GM23338 (cell line): ENCODE measurements around the gene RNASEH2C. TPM values are rescaled to one million over a fixed set of nuclear protein-coding genes. Genes with fewer than 3 reads are reported as not detected.

Experiments
- ATAC-seq: fragments of 200-7000 bp; cut with Tn5 transposase; 3 replicates; pipeline ENCODE4 v1.9.1; 2020
- DNase-seq: peaks from one replicate; pipeline ENCODE4 v3.0.0-alpha.2; 2015; ENCODE audit warnings: low spot score
- H2AFZ ChIP-seq: fragments of 200-600 bp; sonication (generic); 2 replicates; pipeline ENCODE4 v1.8.0; 2016; ENCODE audit warnings: antibody characterized with exemption, mild to moderate bottlenecking, moderate library complexity
- H3F3A ChIP-seq: fragments of 200-600 bp; sonication (generic); replicated peaks from 2 replicates; pipeline ENCODE4 v1.8.0; 2017; ENCODE audit warnings: antibody characterized with exemption, mixed run types, low read depth
- H3K27ac ChIP-seq: fragments of 200-600 bp; sonication (generic); 2 replicates; pipeline ENCODE4 v1.6.1; 2016; ENCODE audit warnings: low read depth
- H3K27me3 ChIP-seq: fragments of 200-600 bp; sonication (generic); 2 replicates; pipeline ENCODE4 v1.8.0; 2016; ENCODE audit warnings: mild to moderate bottlenecking, mixed run types, moderate library complexity; ENCODE audit not compliant: insufficient read depth
- H3K36me3 ChIP-seq: fragments of 200-600 bp; sonication (generic); 2 replicates; pipeline ENCODE4 v1.8.0; 2016; ENCODE audit warnings: mild to moderate bottlenecking; ENCODE audit not compliant: insufficient read depth
- H3K4me1 ChIP-seq: fragments of 200-600 bp; sonication (generic); 2 replicates; pipeline ENCODE4 v1.8.0; 2016; ENCODE audit warnings: mild to moderate bottlenecking, moderate library complexity; ENCODE audit not compliant: insufficient read depth
- H3K4me2 ChIP-seq: fragments of 200-600 bp; sonication (generic); 2 replicates; pipeline ENCODE4 v1.7.1; 2017; ENCODE audit warnings: mixed run types
- H3K4me3 ChIP-seq: fragments of 200-600 bp; sonication (generic); 2 replicates; pipeline ENCODE4 v1.6.1; 2016; ENCODE audit warnings: mixed run types
- H3K79me2 ChIP-seq: fragments of 200-600 bp; sonication (generic); replicated peaks from 2 replicates; pipeline ENCODE4 v1.8.0; 2017; ENCODE audit warnings: mild to moderate bottlenecking; ENCODE audit not compliant: insufficient read depth
- H3K9me2 ChIP-seq: fragments of 200-600 bp; sonication (generic); 2 replicates; pipeline ENCODE4 v1.8.0; 2017; ENCODE audit not compliant: insufficient read depth
- H4K20me1 ChIP-seq: fragments of 200-600 bp; sonication (generic); replicated peaks from 2 replicates; pipeline ENCODE4 v1.8.0; 2017; ENCODE audit warnings: mild to moderate bottlenecking; ENCODE audit not compliant: insufficient read depth
- H3K27ac Mint-ChIP-seq: 2 replicates; pipeline ENCODE4 v1.8.0; 2020; ENCODE audit warnings: inconsistent platforms, mild to moderate bottlenecking, moderate library complexity, mixed read lengths
- H3K27me3 Mint-ChIP-seq: 3 replicates; pipeline ENCODE4 v1.8.0; 2022; ENCODE audit warnings: low read depth, mild to moderate bottlenecking, moderate library complexity, mixed read lengths, inconsistent platforms; ENCODE audit not compliant: insufficient read depth, poor library complexity
- H3K36me3 Mint-ChIP-seq: 3 replicates; pipeline ENCODE4 v1.8.0; 2021; ENCODE audit warnings: low read depth, mild to moderate bottlenecking, inconsistent platforms, moderate library complexity, mixed read lengths
- H3K4me1 Mint-ChIP-seq: 3 replicates; pipeline ENCODE4 v1.8.0; 2020; ENCODE audit warnings: mild to moderate bottlenecking, inconsistent platforms, mixed read lengths
- H3K4me3 Mint-ChIP-seq: 3 replicates; pipeline ENCODE4 v1.8.0; 2021; ENCODE audit warnings: moderate library complexity, mild to moderate bottlenecking, inconsistent platforms, mixed read lengths
- H3K9me3 Mint-ChIP-seq: 3 replicates; pipeline ENCODE4 v1.8.0; 2020; ENCODE audit warnings: moderate library complexity, mild to moderate bottlenecking, inconsistent platforms, mixed read lengths
- CREB1 ChIP-seq: fragments of 250-450 bp; sonication (Bioruptor Pico); IDR thresholded peaks from 2 replicates; pipeline ENCODE4 v1.5.0; 2020; ENCODE audit warnings: low read depth, mild to moderate bottlenecking, moderate library complexity
- EZH2 ChIP-seq: fragments of 200-600 bp; sonication (generic); IDR thresholded peaks from one replicate; pipeline ENCODE4 v1.8.0; 2017; ENCODE audit warnings: antibody characterized with exemption, mild to moderate bottlenecking, low read depth; ENCODE audit not compliant: unreplicated experiment
- EZH2phosphoT487 ChIP-seq: fragments of 200-600 bp; sonication (generic); IDR thresholded peaks from one replicate; pipeline ENCODE4 v1.8.1; 2018; ENCODE audit warnings: antibody characterized with exemption; ENCODE audit not compliant: unreplicated experiment
- JUNB ChIP-seq: IDR thresholded peaks from one replicate; pipeline ENCODE4 v1.6.1; 2016; ENCODE audit warnings: antibody characterized with exemption; ENCODE audit not compliant: unreplicated experiment
- NANOG ChIP-seq: IDR thresholded peaks from 2 replicates; pipeline ENCODE4 v1.6.1; 2016; ENCODE audit warnings: antibody characterized with exemption, borderline replicate concordance
- POLR2AphosphoS5 ChIP-seq: IDR thresholded peaks from 2 replicates; pipeline ENCODE4 v1.6.1; 2016; ENCODE audit warnings: antibody characterized with exemption, low read depth
- STAT1 ChIP-seq: IDR thresholded peaks from one replicate; pipeline ENCODE4 v1.6.1; 2016; ENCODE audit warnings: antibody characterized with exemption; ENCODE audit not compliant: unreplicated experiment
- ZNF114 ChIP-seq: fragments of 250-450 bp; sonication (Bioruptor Pico); IDR thresholded peaks from 2 replicates; pipeline ENCODE4 v1.5.0; 2020; ENCODE audit warnings: mild to moderate bottlenecking, moderate library complexity
- ZNF331 ChIP-seq: fragments of 250-450 bp; sonication (Bioruptor Pico); IDR thresholded peaks from 2 replicates; pipeline ENCODE4 v1.5.0; 2020; ENCODE audit warnings: low read depth, mild to moderate bottlenecking, moderate library complexity
- polyA plus RNA-seq: library from polyadenylated mRNA; unstranded; fragments of >200 nt; fragmentation: Nextera tagmentation; extraction: Ambion mirVana; gene quantifications from 2 replicates; pipeline ENCODE4 v1.2.1, GENCODE V29; 2016
- total RNA-seq: library from RNA; depleted of rRNA; stranded (reverse); fragments of >200 nt; shearing (Covaris generic); gene quantifications from 2 replicates; pipeline ENCODE4 v1.2.3, GENCODE V29; 2014
- TF ChIP-seq, protein P1 (sequence below): IDR thresholded peaks from one replicate; pipeline ENCODE4 v1.6.1; 2018; ENCODE audit warnings: antibody characterized with exemption; ENCODE audit not compliant: unreplicated experiment
- TF ChIP-seq, protein P2 (sequence below): fragments of 250-450 bp; sonication (Bioruptor Pico); IDR thresholded peaks from 2 replicates; pipeline ENCODE4 v1.5.0; 2020; ENCODE audit warnings: mild to moderate bottlenecking, moderate library complexity
- TF ChIP-seq, protein P3 (sequence below), 2 experiments: fragments of 200-600 bp in 1 of 2; sonication (generic) in 1 of 2; conservative IDR thresholded peaks; 2 replicates each; pipeline versions ENCODE4 v1.5.1 to v1.6.1; 2016 to 2017; ENCODE audit warnings: antibody characterized with exemption in 2 of 2, low read depth in 2 of 2, mild to moderate bottlenecking in 2 of 2, moderate library complexity in 1 of 2
- TF ChIP-seq, protein P4 (sequence below): IDR thresholded peaks from 2 replicates; pipeline ENCODE4 v1.6.1; 2016; ENCODE audit warnings: antibody characterized with exemption

The RNASEH2C gene
- total and polyA plus RNA-seq, 2 experiments from 2014 or later: 37.8 to 73.2 TPM

DNA sequence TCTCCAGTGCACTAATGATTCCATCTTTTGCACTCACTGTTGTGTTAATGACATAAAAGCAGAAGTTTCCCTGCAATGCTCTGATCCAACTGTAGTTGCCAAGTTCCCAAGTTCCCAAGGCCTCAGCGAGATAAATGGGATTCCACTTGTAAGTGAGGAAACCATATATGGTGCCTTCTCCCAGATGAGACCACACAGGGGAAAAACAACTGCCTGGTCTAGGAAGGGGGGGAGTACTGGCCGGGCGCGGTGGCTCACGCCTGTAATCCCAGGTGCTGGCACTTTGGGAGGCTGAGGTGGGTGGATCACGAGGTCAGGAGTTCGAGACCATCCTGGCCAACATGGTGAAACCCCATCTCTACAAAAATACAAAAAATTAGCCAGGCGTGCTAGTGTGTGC, 34.6 kb downstream of the RNASEH2C start:
- H3K27me3 ChIP-seq: no peaks in the 10 kb centered on the region
- no peaks in the 10 kb centered on the region for H3K9me2 ChIP-seq
- H3K79me2 ChIP-seq: no peaks in the 10 kb centered on the region
- H2AFZ ChIP-seq: no peak overlapping the region
- TF ChIP-seq, protein P1, sequence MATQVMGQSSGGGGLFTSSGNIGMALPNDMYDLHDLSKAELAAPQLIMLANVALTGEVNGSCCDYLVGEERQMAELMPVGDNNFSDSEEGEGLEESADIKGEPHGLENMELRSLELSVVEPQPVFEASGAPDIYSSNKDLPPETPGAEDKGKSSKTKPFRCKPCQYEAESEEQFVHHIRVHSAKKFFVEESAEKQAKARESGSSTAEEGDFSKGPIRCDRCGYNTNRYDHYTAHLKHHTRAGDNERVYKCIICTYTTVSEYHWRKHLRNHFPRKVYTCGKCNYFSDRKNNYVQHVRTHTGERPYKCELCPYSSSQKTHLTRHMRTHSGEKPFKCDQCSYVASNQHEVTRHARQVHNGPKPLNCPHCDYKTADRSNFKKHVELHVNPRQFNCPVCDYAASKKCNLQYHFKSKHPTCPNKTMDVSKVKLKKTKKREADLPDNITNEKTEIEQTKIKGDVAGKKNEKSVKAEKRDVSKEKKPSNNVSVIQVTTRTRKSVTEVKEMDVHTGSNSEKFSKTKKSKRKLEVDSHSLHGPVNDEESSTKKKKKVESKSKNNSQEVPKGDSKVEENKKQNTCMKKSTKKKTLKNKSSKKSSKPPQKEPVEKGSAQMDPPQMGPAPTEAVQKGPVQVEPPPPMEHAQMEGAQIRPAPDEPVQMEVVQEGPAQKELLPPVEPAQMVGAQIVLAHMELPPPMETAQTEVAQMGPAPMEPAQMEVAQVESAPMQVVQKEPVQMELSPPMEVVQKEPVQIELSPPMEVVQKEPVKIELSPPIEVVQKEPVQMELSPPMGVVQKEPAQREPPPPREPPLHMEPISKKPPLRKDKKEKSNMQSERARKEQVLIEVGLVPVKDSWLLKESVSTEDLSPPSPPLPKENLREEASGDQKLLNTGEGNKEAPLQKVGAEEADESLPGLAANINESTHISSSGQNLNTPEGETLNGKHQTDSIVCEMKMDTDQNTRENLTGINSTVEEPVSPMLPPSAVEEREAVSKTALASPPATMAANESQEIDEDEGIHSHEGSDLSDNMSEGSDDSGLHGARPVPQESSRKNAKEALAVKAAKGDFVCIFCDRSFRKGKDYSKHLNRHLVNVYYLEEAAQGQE: no peak
- TF ChIP-seq EZH2phosphoT487: no peak
- TF ChIP-seq EZH2: no peak
- TF ChIP-seq ZNF331 (CRISPR knock-in tag): no peak
- TF ChIP-seq STAT1: no peak
- TF ChIP-seq, protein P2, sequence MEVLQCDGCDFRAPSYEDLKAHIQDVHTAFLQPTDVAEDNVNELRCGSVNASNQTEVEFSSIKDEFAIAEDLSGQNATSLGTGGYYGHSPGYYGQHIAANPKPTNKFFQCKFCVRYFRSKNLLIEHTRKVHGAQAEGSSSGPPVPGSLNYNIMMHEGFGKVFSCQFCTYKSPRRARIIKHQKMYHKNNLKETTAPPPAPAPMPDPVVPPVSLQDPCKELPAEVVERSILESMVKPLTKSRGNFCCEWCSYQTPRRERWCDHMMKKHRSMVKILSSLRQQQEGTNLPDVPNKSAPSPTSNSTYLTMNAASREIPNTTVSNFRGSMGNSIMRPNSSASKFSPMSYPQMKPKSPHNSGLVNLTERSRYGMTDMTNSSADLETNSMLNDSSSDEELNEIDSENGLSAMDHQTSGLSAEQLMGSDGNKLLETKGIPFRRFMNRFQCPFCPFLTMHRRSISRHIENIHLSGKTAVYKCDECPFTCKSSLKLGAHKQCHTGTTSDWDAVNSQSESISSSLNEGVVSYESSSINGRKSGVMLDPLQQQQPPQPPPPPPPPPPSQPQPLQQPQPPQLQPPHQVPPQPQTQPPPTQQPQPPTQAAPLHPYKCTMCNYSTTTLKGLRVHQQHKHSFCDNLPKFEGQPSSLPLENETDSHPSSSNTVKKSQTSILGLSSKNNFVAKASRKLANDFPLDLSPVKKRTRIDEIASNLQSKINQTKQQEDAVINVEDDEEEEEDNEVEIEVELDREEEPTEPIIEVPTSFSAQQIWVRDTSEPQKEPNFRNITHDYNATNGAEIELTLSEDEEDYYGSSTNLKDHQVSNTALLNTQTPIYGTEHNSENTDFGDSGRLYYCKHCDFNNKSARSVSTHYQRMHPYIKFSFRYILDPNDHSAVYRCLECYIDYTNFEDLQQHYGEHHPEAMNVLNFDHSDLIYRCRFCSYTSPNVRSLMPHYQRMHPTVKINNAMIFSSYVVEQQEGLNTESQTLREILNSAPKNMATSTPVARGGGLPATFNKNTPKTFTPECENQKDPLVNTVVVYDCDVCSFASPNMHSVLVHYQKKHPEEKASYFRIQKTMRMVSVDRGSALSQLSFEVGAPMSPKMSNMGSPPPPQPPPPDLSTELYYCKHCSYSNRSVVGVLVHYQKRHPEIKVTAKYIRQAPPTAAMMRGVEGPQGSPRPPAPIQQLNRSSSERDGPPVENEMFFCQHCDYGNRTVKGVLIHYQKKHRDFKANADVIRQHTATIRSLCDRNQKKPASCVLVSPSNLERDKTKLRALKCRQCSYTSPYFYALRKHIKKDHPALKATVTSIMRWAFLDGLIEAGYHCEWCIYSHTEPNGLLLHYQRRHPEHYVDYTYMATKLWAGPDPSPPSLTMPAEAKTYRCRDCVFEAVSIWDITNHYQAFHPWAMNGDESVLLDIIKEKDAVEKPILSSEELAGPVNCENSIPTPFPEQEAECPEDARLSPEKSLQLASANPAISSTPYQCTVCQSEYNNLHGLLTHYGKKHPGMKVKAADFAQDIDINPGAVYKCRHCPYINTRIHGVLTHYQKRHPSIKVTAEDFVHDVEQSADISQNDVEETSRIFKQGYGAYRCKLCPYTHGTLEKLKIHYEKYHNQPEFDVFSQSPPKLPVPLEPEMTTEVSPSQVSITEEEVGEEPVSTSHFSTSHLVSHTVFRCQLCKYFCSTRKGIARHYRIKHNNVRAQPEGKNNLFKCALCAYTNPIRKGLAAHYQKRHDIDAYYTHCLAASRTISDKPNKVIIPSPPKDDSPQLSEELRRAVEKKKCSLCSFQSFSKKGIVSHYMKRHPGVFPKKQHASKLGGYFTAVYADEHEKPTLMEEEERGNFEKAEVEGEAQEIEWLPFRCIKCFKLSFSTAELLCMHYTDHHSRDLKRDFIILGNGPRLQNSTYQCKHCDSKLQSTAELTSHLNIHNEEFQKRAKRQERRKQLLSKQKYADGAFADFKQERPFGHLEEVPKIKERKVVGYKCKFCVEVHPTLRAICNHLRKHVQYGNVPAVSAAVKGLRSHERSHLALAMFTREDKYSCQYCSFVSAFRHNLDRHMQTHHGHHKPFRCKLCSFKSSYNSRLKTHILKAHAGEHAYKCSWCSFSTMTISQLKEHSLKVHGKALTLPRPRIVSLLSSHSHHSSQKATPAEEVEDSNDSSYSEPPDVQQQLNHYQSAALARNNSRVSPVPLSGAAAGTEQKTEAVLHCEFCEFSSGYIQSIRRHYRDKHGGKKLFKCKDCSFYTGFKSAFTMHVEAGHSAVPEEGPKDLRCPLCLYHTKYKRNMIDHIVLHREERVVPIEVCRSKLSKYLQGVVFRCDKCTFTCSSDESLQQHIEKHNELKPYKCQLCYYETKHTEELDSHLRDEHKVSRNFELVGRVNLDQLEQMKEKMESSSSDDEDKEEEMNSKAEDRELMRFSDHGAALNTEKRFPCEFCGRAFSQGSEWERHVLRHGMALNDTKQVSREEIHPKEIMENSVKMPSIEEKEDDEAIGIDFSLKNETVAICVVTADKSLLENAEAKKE: no peak
- TF ChIP-seq CREB1: no peak
- no peak for TF ChIP-seq JUNB
- TF ChIP-seq, protein P3, sequence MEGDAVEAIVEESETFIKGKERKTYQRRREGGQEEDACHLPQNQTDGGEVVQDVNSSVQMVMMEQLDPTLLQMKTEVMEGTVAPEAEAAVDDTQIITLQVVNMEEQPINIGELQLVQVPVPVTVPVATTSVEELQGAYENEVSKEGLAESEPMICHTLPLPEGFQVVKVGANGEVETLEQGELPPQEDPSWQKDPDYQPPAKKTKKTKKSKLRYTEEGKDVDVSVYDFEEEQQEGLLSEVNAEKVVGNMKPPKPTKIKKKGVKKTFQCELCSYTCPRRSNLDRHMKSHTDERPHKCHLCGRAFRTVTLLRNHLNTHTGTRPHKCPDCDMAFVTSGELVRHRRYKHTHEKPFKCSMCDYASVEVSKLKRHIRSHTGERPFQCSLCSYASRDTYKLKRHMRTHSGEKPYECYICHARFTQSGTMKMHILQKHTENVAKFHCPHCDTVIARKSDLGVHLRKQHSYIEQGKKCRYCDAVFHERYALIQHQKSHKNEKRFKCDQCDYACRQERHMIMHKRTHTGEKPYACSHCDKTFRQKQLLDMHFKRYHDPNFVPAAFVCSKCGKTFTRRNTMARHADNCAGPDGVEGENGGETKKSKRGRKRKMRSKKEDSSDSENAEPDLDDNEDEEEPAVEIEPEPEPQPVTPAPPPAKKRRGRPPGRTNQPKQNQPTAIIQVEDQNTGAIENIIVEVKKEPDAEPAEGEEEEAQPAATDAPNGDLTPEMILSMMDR (conservative IDR thresholded peaks at IDR 0.05; ENCODE audit: low read depth in 2 of 2): no peak
- TF ChIP-seq POLR2AphosphoS5: no peak
- TF ChIP-seq, protein P4, sequence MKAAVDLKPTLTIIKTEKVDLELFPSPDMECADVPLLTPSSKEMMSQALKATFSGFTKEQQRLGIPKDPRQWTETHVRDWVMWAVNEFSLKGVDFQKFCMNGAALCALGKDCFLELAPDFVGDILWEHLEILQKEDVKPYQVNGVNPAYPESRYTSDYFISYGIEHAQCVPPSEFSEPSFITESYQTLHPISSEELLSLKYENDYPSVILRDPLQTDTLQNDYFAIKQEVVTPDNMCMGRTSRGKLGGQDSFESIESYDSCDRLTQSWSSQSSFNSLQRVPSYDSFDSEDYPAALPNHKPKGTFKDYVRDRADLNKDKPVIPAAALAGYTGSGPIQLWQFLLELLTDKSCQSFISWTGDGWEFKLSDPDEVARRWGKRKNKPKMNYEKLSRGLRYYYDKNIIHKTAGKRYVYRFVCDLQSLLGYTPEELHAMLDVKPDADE: no peak
- no peak for TF ChIP-seq NANOG
- TF ChIP-seq ZNF114: no peak
- no peak overlapping the region for H3K4me3 Mint-ChIP-seq
- DNase-seq (peak; percentile 20), ATAC-seq (peak; percentile 50)
- peaks cover 5% of the 10 kb centered on the region; the same call in 1 of the 3 replicates for H3K4me1 Mint-ChIP-seq
- H3K36me3 Mint-ChIP-seq: no peaks in the 10 kb centered on the region
- no peaks in the 10 kb centered on the region for H3F3A ChIP-seq
- H3K27ac Mint-ChIP-seq: no peak overlapping the region
- no peaks in the 10 kb centered on the region for H3K36me3 ChIP-seq
- H4K20me1 ChIP-seq: no peaks in the 10 kb centered on the region
- H3K4me2 ChIP-seq: no peak overlapping the region
- no peaks in the 10 kb centered on the region; the same call in 2 of the 3 replicates for H3K9me3 Mint-ChIP-seq
- peaks cover 2% of the 10 kb centered on the region for H3K27me3 Mint-ChIP-seq
- H3K27ac ChIP-seq: no peak overlapping the region
- H3K4me3 ChIP-seq: no peak overlapping the region
- 0 out of 2 replicates have a peak, but pooled peaks cover 6% of the 10 kb centered on the region for H3K4me1 ChIP-seq
